Spleen (tissue), 11 donors: Measurements from ENCODE around the gene ETV7. TPM values are rescaled to one million over a fixed set of nuclear protein-coding genes. Genes with fewer than 3 reads are reported as not detected.

ENCODE experiments used
- DNase-seq: peaks from one replicate; pipeline ENCODE4 v3.0.0-alpha.2; 2020
- H3K27ac ChIP-seq, 8 donors: fragments of 200-600 bp; sonication (generic) in 7 of 8; 1 replicate in 4 of 8; 2 replicates in 4 of 8; pipeline versions ENCODE4 v1.5.0 to v1.8.0; 2016 to 2021; ENCODE audit warnings: inconsistent platforms in 4 of 8, mild to moderate bottlenecking in 4 of 8, moderate library complexity in 1 of 8
- H3K27me3 ChIP-seq, 7 donors: fragments of 200-600 bp; sonication (generic) in 6 of 7; replicated peaks in 1 of 7; 1 replicate in 4 of 7; 2 replicates in 3 of 7; pipeline versions ENCODE4 v1.5.0 to v1.8.0; 2016 to 2021; ENCODE audit warnings: inconsistent platforms in 3 of 7, mild to moderate bottlenecking in 1 of 7
- H3K36me3 ChIP-seq, 6 donors: fragments of 200-600 bp; sonication (generic) in 5 of 6; 1 replicate in 4 of 6; 2 replicates in 2 of 6; pipeline versions ENCODE4 v1.5.0 to v1.8.0; 2016 to 2021; ENCODE audit warnings: inconsistent platforms in 2 of 6
- H3K4me1 ChIP-seq, 6 donors: fragments of 200-600 bp; sonication (generic) in 5 of 6; 1 replicate in 3 of 6; 2 replicates in 3 of 6; pipeline versions ENCODE4 v1.5.0 to v1.8.0; 2016 to 2021; ENCODE audit warnings: inconsistent platforms in 3 of 6
- H3K4me3 ChIP-seq, 8 donors: fragments of 200-600 bp; sonication (generic) in 7 of 8; 1 replicate in 4 of 8; 2 replicates in 4 of 8; pipeline versions ENCODE4 v1.5.0 to v1.8.0; 2016 to 2021; ENCODE audit warnings: inconsistent platforms in 4 of 8, mild to moderate bottlenecking in 4 of 8, moderate library complexity in 2 of 8
- H3K9me3 ChIP-seq, 8 donors: fragments of 200-600 bp; sonication (generic) in 7 of 8; 1 replicate in 4 of 8; 2 replicates in 4 of 8; pipeline versions ENCODE4 v1.5.0 to v1.8.0; 2016 to 2021; ENCODE audit warnings: inconsistent platforms in 4 of 8
- CTCF ChIP-seq, 11 experiments: fragments of 200-600 bp in 7 of 11; fragments of 450-650 bp in 4 of 11; sonication (generic) in 4 of 11; IDR thresholded peaks in 8 of 11; conservative IDR thresholded peaks in 3 of 11; 1 replicate in 7 of 11; 2 replicates in 4 of 11; pipeline versions ENCODE4 v1.4.0 to v1.8.0; 2016 to 2021; ENCODE audit warnings: antibody characterized with exemption in 11 of 11, inconsistent platforms in 4 of 11, mild to moderate bottlenecking in 1 of 11
- POLR2A ChIP-seq, 3 donors: fragments of 450-650 bp; IDR thresholded peaks; one replicate each; pipeline ENCODE4 v1.5.1; 2017; ENCODE audit warnings: antibody characterized with exemption in 3 of 3, mild to moderate bottlenecking in 1 of 3
- POLR2AphosphoS5 ChIP-seq, 3 donors: sonication (generic); formaldehyde crosslinking; IDR thresholded peaks; one replicate each; pipeline ENCODE4 v1.5.1; 2017; ENCODE audit warnings: antibody characterized with exemption in 3 of 3
- WGBS, 5 donors: extraction: QIAGEN DNeasy Blood & Tissue Kit in 3 of 5; methylation state at CpG; one replicate each; pipeline versions ENCODE4 v1.1.5 to v1.1.7; 2013 to 2018; 5-methylcytosine and 5-hydroxymethylcytosine counted together
- intact Hi-C: fragments of 100-400 bp; cut with DNase I; formaldehyde crosslinking; loops from one replicate; pipeline ENCODE4 v1.15.0; 2023; ENCODE audit warnings: low total_unique reads
- polyA plus RNA-seq, 3 donors: library from polyadenylated mRNA; stranded (reverse); fragments of 200-250 nt; gene quantifications; one replicate each; pipeline ENCODE4 v1.2.1, GENCODE V29; 2013
- total RNA-seq, 7 donors: library from RNA; depleted of rRNA in 3 of 7; stranded (reverse); fragments of >200 nt in 3 of 7; fragmentation: NEBNext Ultra II Directional in 4 of 7; extraction: Animal tissue kit (Norgen Biotek cat#: 25700) in 4 of 7; gene quantifications; one replicate each; pipeline versions ENCODE4 v1.1.0 to v1.2.1, GENCODE V29; 2016 to 2021
- donor health status: healthy with polysubstance abuse.
- donor health status: DM: no; HTN: no; CAD: no; lungs with moderate emphysema.
- donor health status: DM: no; HTN: no; CAD: no.
- donor health status: Bipolar disorder and iron deficiency.
- donor health status: healthy.
- donor health status: DM: no; HTN: no; CAD: no.
- donor health status: DM: yes; HTN: yes; CAD: no.

ETV7 gene
- total and polyA plus RNA-seq, 10 donors = 0.51 to 4.5 (median 2.0) TPM

- no peak for DNase-seq
- intact Hi-C loops = no loop called here
- Histone ChIP-seq H3K36me3 (no peaks in the 10 kb centered on the region), H3K27me3 (peaks cover 0 to 6% (median 0%) of the 10 kb centered on the region in 7 donors), H3K4me1 (no peaks in the 10 kb centered on the region), H3K9me3 (no peaks in the 10 kb centered on the region), H3K4me3 (no peak overlapping the region), H3K27ac (no peak overlapping the region)
- no peak for TF ChIP-seq POLR2AphosphoS5 (IDR thresholded peaks at IDR 0.05)
- no peak for TF ChIP-seq CTCF (IDR thresholded peaks at IDR 0.05 in 8 of 11, conservative IDR thresholded peaks at IDR 0.05 in 3 of 11)
- no peak for TF ChIP-seq POLR2A (IDR thresholded peaks at IDR 0.05)
- 88 to 92% (median 90%) methylated on average over 2 of the region's 2 CpGs for WGBS, 5 donors
Measured at GRCh38 chr6:36319821-36320220, 67.6 kb downstream of the ETV7 start.

- DNase-seq = no peak
- no peak overlapping the region for H3K4me3 ChIP-seq
Measured at GRCh38 chr6:36319436-36319762, 68.1 kb downstream of the ETV7 start.

GRCh38 chr6:36318690-36319435 is 68.6 kb downstream of the ETV7 start:
- no peak for DNase-seq
- no peaks in the 10 kb centered on the region for H3K36me3 ChIP-seq
- no peak overlapping the region for H3K27ac ChIP-seq
- H3K9me3 ChIP-seq = no peaks in the 10 kb centered on the region
- 81 to 89% (median 85%) methylated on average over 6 of the region's 6 CpGs for WGBS, 5 donors
- no peak overlapping the region for H3K4me3 ChIP-seq
- intact Hi-C loops = no loop called here
- no peak for TF ChIP-seq CTCF (IDR thresholded peaks at IDR 0.05 in 8 of 11, conservative IDR thresholded peaks at IDR 0.05 in 3 of 11)
- TF ChIP-seq POLR2A (IDR thresholded peaks at IDR 0.05) = no peak
- no peak for TF ChIP-seq POLR2AphosphoS5 (IDR thresholded peaks at IDR 0.05)
- H3K27me3 ChIP-seq = peaks cover 0 to 5% (median 0%) of the 10 kb centered on the region in 7 donors
- H3K4me1 ChIP-seq = no peaks in the 10 kb centered on the region

More at GRCh38 chr6:36319436-36319762, 68.1 kb downstream of the ETV7 start:
- WGBS, 5 donors = 85 to 94% (median 87%) methylated on average over 9 of the region's 9 CpGs
- no peak for TF ChIP-seq POLR2A (IDR thresholded peaks at IDR 0.05)
- no peak for TF ChIP-seq CTCF (IDR thresholded peaks at IDR 0.05 in 8 of 11, conservative IDR thresholded peaks at IDR 0.05 in 3 of 11)
- no peak for TF ChIP-seq POLR2AphosphoS5 (IDR thresholded peaks at IDR 0.05)
- Histone ChIP-seq H3K36me3 (no peaks in the 10 kb centered on the region), H3K27me3 (peaks cover 0 to 5% (median 0%) of the 10 kb centered on the region in 7 donors), H3K27ac (no peak overlapping the region), H3K4me1 (no peaks in the 10 kb centered on the region), H3K9me3 (no peaks in the 10 kb centered on the region)
- intact Hi-C loops = no loop called here

- Histone ChIP-seq H3K4me1 (peaks cover 0 to 12% (median 8%) of the 10 kb centered on the region in 6 donors), H3K36me3 (no peaks in the 10 kb centered on the region), H3K4me3 (no peak overlapping the region), H3K27ac (no peak overlapping the region), H3K27me3 (peaks cover 0 to 5% (median 0%) of the 10 kb centered on the region in 7 donors), H3K9me3 (no peaks in the 10 kb centered on the region)
- intact Hi-C loops = no loop called here
- TF ChIP-seq POLR2AphosphoS5 (IDR thresholded peaks at IDR 0.05) = no peak
- TF ChIP-seq POLR2A (IDR thresholded peaks at IDR 0.05) = no peak
- TF ChIP-seq CTCF (IDR thresholded peaks at IDR 0.05 in 8 of 11, conservative IDR thresholded peaks at IDR 0.05 in 3 of 11) = no peak
- WGBS, 5 donors = 89 to 98% (median 95%) methylated on average over 2 of the region's 2 CpGs
- no peak for DNase-seq
Measured at GRCh38 chr6:36317623-36318022, 69.8 kb downstream of the ETV7 start.
